LNCAP (cell line): ENCODE data around the gene SLU7.

Experiments used
- TF ChIP-seq, protein P1 (sequence below): fragments of 450-650 bp; IDR thresholded peaks from 2 replicates; pipeline ENCODE4 v1.5.1; 2017; ENCODE audit warnings: mild to moderate bottlenecking

The SLU7 gene

DNA sequence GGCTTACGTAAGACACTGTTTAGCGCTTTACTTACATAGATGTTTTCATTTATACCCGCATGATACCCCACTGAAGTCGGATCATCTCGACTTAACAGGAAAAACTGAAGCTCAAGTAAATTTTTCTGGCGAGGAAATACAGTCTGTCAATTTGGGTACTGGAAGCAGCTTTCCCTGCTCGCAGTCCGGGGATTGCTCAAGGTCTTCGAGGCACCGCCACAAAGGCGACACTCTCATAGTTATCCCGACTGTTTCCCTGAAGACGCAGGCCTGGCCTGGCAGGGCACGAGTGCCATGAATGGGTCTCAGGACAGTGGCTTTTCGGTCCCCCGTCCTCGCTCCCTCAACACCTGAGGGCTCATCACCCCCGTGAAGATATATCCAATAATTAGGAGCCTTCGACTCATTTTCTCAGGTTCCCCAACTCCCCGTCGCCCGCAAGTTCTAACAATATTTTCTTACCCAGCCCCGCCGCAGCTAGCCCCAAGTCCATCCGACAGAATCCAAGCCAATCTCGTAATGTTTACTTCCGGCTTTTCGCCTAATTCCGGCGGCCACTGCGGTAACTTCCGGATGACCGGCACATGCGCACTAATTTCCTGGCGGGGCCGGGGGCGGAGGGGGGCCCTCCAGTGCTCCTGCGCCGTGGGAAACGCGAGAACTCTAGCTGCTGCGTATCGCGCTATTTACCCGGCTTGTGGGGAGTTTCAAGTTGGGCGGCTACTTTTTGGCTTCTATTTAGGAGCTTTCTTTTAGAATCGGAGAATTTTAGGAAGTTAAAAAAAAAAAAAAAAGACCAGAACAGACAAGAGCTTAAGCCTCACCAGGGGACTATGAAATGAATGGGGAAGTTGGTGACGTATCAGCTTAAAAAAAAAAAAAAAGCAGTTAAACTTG lies at the start of gene SLU7:
Gene SLU7 (minus strand): TSS at position 521 of the 897 bp plus-strand sequence. CDS start 3,787 bp downstream, outside the sequence.
- TF ChIP-seq, protein P1, sequence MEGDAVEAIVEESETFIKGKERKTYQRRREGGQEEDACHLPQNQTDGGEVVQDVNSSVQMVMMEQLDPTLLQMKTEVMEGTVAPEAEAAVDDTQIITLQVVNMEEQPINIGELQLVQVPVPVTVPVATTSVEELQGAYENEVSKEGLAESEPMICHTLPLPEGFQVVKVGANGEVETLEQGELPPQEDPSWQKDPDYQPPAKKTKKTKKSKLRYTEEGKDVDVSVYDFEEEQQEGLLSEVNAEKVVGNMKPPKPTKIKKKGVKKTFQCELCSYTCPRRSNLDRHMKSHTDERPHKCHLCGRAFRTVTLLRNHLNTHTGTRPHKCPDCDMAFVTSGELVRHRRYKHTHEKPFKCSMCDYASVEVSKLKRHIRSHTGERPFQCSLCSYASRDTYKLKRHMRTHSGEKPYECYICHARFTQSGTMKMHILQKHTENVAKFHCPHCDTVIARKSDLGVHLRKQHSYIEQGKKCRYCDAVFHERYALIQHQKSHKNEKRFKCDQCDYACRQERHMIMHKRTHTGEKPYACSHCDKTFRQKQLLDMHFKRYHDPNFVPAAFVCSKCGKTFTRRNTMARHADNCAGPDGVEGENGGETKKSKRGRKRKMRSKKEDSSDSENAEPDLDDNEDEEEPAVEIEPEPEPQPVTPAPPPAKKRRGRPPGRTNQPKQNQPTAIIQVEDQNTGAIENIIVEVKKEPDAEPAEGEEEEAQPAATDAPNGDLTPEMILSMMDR = no peak

GRCh38 chr5:160468363-160468975 lies 49.6 kb upstream of the SLU7 start:
- TF ChIP-seq, protein P1 = no peak

- TF ChIP-seq, protein P1 = no peak
Observed at GRCh38 chr5:160467555-160468362, 48.9 kb upstream of the SLU7 start.

DNA sequence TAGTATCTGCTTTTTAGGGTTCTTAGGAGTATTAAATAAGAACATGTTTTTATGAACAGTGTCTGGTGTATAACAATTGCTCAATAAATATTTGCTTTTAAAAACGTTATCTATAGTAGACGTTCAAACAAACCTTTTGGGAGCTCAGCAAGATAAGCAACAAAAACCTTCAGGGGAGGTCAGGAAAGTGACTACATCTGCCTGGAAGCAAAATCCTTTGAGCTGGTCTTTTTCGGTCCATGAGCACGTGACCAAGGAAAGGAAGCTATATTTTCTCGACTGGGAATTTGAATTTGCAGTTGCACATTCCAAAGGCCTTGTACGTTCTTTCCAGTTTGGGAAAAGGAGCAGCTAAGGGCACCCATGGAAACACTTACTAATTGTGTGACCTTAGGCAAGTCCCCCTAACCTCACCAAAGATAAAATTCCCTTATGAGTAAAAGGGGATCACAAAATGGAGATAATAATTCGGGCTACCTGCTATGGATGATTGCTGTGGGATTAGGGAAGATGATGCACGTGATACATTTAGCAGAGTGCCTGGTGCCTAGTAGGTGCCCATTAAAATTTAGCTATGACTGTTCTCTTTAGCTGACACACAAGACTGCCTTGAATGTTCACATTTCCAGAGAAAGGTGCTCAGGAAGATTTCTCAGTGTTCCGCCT lies 48.1 kb upstream of the SLU7 start:
- TF ChIP-seq, protein P1 = no peak

DNA sequence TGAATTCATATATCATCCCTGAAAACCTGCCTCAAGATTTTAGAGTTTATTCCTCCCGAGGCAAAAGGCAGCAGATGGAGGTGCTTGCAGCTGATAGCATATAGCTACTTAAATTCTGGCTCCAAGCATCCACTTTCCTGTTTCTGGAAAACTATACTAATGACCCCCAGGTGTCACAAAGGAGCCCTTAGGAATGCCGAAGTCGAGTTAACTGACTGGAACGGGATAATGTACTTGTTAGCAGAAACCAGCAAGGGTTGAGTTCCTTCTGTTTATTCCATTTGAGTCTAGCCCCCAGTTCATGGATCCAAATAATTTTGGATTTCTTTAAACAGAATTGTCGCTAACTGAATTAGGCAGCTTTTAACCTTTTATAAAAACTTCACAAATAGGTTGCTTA lies 47.2 kb upstream of the SLU7 start:
- TF ChIP-seq, protein P1 = no peak

- TF ChIP-seq, protein P1 = no peak
Observed at GRCh38 chr5:160464466-160464797, 45.6 kb upstream of the SLU7 start.
